NCI-H1930 (cell line): ENCODE data around the gene CUL1.
A peak's percentile ranks its signal among the peaks of the same experiment; 100 is the strongest.
"Not testable (repeated sequence)": the region's sequence is repeated elsewhere in the genome, so short reads cannot be mapped to it uniquely, and the experiment has no call there.

Source experiments
- DNase-seq, 2 experiments: peaks; one replicate each; lab custom pipeline; 2025; lab: John Stamatoyannopoulos, UW

CUL1 gene

DNA sequence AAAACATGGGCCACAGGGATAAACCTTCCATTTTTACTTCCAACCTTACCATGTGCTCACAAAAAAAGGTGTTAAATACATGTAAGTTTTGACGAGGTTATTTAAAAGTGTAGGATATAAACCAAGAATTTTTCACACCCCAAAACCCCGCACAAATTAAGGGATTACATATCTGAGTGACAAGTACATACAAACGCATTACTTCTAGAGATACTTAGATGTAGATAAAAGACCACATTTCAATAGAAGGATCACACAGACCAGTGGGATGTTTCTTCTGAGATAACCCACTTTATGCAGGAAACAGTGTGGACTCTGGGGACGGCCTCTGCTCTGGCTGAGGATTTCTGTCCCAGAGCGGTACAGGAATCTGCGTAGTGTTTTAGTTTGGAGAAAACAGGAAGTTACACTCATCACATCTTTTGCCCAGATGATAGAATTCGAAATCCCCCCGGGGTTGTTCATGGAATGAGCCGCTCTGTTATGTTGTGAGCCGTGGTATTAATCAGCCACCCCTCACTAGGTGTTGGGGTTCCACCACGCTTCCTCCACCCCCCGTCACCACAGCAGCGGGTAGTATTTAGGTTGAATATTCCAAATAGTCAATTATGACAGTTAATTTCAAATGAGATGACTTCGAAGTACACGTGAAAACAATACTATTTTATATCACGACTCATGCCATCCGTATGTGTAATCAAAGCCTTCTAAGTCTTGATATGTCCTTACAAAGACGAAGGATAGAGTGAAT is 1.3 kb upstream of the CUL1 start:
- no peak for DNase-seq

DNA sequence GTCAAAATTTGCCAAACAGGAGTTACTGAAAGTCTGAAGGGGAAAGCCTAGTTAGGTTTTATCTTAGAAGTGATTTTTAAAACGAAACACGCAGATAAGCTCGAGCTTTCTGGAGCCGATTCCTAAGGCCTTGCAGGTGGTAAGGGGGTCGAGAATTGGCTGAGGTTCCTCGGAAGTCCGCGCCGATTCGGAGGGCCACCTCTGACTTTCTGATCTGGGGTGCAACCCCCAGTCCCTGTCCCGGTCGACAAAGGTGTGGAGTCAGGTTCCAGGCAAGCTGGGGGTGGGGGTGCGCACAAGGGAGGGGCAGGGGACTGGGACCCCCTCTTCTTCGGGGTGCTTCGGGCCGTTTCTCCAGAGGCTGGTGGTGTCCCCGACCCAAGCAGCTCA is 701 bp upstream of the CUL1 start:
- no peak for DNase-seq

DNA sequence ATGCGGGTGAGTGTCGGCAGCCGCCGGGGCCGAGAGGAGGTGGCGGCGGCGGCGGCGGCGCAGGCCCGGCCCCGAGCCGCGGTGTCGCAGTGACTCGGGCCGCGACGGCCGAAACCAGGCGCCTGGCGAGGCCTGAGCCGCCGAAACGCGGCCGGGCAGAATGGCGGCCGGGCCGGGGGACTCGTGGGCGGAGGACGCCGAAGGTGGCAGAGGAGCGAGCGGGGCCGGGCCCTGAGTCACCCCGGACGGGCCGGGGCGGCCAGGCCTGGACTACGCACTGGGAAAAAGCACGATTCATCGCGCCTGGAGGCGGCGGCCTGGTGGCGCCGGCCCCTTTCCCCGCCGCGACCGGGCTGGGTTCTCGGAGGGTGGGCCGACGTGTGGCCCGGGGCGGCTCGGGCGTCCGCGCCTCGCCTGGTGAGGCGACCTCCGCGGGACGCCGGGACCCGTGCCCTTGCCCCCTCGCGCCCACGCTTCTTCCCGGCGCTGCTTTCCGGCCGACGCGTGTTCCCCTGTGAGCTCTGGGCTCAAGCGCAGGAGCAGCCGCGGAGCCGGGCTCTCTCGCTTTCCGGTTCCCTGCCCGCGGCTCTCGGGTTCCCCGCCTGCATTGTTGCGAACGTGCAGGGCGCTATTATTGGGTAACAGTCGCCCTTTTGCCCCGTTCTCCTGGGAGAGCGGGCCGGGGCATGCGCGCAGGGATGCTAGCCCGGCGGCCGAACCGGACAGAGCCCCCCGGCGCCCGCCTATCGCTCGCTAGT is 500 bp downstream of the CUL1 start:
- peak; percentile 36 for DNase-seq

DNA sequence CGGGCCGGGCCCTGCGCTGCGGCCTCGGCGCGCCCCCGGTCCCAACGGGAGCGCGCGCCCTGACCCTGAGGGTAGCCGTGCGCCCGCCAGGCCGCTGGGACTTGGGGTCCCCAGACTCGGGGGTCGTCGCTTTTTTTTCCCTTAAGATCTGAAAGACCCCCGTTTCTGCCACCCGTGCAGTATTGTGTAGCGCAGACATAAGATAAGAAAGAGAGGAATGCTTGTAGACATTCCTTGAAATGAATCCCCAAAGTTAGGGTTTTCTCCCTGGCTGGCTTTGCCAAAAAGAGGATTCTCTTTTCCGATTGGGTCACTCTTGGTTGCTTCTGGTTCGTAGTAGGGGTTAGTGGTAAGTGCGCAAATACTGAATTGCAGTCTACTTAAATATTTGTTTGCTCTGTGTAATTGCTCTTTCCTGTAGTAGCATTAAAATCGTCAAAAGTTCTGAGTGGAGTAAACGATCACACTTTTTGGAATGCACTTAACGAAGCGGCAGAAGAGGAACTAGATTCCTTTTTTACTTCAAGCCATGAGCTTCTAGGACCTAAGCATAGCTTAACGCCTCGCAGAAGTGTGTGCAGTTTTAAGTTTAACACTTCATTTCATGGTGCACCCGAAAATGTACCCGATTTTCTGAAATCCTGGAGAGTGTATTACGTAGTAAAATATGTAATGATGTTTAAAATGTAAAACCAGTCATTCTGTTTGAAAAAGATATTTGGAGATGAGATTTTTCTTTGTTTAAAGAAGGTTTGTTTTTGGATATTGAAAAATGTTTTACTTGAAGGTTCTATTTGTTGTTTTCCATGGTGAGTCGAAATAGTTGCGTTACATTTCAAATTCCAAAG is 1.3 kb downstream of the CUL1 start:
- DNase-seq: no peak

DNA sequence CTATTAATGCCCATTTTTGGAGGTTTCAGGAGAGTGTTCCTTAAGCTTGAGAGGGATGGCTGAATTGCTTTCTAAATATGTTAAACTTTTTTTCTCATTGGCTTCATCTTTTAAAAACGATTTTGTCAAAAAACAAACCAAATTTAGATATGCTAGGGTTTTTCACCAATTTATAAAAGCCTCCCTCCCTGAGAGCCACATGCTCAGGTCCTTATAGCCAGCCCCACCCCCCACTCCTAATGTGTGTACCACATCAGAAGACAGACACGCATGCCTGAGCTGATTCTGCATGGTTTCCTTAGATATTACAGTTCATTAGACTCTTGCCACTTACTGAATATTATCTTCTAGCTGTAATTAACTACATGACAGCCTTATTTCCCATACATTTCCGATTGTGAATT is 2.0 kb downstream of the CUL1 start:
- DNase-seq: no peak

DNA sequence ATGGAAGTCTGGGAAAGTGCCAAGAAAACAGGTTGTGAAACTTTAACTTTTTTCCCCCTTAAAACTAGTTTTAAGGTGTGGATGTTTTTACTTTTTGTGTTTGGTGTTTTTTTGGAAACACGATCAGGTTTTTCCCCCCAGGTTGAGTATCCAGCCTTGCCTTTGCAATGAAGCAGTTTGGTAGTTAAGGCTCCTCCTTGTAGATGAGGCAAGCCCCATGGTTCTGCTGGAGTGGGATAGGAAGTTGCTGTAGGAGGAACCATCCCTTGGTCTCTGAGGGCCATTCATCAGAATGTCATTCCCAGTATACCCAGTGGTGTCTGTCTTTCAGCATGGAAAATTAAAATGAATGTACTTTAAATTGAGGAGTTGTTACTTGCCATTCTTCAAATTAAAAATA is 2.7 kb downstream of the CUL1 start:
- no peak for DNase-seq

DNA sequence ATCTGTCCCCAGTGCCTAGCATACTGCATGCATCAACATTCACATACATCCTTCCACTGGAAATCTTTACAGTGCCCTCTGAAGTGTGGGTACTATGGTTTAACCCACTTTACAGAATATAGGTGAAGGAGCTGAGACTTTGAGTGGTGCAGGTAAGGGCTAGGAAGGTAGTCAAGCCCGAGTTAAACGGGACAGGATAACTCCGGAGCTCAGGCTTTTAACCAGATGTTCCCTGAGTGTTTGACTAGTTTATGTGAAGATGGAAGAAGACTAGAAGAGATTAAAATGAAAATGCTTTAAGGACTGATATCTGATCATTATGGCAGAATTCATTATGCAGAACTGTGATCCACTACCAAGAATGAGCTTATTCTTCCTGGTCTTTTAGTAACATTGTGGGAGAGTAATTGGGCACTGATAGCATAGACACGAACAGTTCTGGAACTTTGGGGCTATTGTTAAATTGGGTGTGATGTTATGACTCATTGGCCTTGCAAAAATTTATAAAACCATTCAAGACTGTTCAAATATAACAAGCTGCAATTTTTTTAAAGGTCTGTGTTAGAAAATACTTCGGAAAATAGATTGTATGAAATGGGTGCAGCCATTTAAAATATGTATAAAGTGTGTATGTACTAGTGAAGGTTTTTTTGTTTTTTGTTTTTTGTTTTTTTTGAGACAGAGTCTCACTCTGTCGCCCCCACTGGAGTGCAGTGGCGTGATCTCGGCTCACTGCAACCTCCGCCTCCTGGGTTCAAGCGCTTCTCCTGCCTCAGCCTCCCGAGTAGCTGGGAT is 4.4 kb downstream of the CUL1 start:
- DNase-seq: no peak

DNA sequence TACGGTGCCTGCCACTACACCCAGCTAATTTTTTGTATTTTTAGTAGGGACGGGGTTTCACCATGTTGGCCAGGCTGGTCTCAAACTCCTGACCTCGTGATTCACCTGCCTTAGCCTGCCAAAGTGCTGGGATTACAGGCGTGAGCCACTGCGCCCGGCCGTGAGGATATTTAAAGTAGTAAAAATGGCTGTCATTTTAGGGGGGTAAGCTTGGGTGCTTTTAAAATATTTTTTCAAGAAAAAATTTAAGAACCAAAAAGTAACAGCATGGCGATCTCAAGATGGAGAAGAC is 4.9 kb downstream of the CUL1 start:
- DNase-seq: not testable (repeated sequence)

DNA sequence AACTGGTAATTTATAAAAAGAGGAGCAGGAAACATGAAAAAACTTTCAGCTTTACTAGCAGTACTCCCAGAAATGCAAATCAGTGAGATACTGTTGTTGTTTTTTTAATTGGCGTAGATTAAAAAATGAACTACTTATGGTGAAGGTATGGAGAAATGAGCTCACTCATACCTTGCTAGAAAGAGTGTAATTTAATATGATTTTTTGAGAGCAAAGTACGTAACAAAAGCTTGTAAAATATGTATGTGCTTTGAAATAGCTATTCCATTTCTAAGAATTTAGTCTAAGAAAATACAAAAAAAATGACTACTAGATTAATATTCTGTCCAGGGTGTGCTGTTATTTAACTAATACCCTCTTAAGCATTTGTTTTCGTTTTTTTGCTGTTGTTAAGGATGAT is 5.5 kb downstream of the CUL1 start:
- DNase-seq: no peak

DNA sequence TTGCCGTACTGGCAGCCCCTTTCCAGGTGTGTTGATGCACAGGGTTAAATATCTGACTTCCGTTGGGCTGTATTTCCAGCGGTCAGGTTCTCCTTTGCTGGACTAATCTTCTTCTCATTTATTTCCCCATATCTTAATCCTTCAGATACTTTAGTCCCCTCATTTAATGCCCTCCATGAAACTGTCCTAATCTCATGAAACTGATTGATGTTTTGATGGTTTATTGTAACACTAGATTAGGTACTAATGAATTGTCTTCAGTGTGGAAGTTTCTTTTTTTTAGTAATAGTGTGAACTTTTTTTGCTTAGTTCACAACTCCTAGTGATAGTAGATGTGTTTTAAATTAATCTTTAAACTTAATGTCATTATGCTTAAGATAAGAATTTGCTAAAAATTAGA is 6.3 kb downstream of the CUL1 start:
- DNase-seq: no peak

DNA sequence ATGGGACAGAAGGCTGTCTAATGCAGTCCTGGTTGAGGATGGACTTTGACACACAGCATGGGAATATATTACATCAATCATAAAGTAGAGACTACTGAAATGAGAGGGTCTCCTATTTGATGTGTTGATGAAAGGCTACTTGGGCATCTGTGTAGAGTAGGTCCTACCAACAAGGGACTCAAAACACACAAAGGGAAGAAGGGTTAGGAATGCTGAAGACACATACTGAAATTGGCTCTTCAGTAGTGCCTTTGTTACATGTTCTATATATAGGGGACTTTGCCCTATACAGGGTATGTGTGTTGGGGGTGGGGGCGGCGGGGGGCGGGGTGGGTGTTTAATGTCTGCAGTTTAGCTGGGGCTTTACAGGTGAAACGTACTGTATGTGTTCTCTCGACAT is 7.7 kb downstream of the CUL1 start:
- DNase-seq: no peak

DNA sequence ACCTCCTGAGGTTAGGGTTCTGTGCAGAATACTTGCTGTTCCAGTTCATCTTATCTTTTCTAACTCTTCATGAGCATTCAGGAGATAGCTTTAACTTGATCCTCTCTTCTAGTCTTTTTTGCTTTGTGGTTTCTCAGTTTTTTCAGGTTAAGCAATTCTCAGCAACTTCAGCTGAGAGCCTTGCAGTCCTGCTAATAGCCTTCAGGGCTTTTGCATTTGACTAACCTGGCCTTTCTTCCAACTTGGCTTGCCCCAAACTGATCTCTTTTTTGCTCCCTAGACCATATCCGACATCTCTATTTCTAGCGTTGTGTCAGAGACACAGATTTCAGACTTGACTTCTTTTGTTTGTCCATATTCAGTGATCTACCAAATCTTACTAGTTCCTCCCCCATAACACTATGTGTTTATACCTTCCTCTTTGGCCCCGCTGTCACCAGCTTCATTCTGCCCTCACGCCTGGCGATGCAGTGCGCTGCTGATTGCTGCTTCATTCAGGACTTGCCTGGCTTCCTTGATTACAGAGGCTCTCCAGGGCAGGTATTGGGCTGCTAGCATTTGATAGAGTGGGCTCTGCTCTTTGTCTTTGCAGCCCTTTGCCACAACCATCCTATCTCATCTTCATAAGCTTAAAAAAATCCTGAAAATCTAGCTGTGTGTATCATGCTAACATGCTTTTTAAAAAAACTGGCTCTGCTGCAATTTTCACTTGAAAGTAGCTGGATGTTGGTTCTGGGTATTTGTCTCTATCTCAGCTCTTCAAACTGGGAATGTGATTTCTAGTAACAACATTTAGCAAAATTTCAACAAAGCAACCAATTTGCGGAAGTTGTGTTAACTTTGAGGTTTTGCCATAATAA is 9.6 kb downstream of the CUL1 start:
- no peak for DNase-seq

DNA sequence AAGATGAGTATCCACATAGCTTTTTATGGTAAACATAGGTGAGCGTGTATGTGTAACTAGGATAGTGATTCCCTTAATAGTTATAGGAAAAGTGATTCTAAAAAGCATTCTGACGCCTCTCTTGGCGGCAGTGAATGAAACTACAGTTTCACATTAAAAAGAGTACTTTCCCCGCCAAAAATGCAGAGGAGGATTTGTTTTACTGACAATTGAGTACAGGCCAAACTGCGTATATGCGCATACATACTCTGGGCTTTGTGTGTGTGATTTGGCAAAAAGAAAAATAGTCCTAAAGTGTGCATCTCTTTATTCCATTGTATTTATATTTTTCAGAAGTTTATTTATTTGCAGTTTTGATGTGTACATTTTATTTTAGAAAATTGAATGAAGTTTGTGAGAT is 10.3 kb downstream of the CUL1 start:
- DNase-seq: no peak

DNA sequence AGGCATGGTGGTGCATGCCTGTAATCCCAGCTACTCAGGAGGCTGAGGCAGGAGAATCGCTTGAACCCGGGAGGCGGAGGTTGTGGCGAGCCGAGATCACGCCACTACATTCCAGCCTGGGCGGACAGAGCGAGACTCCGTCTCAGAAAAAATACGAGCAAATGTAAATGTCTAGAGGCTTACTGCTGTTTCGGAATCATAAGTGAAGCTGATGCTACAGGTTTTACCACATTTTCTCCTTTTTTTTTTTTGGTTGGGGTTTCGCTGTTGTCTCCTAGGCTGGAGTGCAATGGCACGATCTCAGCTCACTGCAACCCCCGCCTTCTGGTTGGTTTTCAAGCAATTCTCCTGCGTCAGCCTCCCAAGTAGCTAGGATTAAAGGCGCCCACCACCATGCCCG is 11.7 kb downstream of the CUL1 start:
- DNase-seq: not testable (repeated sequence)

DNA sequence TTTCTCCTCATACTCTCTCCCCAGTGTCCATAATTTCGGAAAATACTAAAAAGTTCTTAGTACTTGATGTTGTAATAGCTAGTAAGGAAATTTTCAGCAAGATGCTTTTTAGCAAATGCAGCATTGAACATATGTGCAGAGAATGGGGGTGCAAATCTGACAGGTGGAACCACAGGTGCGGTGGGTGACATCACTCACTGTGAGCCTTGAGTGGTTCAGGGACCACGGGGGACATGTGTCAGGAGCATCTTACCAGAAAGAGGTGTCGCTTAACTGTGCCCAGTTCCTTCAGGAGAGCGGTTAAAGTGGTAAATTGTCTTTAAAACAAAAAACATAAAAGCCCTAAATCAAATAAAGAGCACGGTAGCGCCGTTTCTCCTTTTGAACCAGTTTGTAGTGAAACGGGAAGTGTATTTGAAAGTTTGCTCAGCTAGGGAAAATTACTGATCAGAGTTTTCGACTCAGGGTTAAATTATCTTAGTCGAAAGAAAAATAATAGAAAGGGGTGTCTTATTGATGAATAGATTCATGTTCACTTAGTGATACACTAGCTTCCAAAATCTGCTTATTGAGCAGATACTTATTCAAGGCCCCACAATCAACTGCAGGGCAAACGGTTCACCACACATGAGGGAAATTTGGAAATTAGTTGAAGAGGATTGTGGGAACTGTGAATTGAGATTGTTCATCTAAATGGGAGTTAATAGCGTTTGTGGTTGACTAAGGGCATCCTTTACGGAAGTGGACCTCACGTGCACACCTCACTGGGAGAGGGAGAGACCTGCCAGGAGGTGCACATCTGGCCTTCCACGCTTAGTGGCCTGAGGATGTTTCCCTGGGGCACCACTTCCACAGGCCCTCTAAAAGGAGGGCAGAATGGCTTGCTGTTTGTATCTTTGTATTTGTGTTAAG is 12.7 kb downstream of the CUL1 start:
- DNase-seq: no peak

DNA sequence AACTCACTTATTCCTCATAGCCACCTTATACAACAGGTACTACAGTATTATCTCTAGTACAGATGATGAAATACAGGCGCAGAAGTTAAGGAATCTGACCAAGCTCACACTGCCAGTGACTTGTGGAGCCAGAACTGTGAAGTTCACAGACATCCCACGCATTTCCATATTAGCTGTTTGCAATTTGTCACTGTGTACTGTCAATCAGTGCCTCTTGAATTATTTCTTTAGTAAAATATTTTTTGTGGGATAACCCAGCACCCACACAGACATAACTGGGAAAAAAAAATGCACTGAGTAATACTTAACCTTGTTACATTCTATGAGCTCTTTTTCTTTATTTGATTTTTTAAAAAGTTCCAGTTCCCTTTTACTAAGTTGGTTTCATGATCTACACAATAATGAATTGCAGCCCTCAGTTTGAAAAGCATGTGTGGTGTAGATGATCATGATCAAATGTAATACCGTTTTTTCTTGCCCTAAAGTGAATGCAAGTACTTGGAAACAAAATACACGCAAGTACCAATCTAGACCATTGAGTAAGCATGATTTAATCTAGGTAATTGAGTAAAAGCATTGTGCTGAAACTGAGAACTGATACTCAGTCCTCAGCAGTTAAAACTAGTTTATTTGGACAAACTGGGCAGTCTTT is 14.1 kb downstream of the CUL1 start:
- no peak for DNase-seq

DNA sequence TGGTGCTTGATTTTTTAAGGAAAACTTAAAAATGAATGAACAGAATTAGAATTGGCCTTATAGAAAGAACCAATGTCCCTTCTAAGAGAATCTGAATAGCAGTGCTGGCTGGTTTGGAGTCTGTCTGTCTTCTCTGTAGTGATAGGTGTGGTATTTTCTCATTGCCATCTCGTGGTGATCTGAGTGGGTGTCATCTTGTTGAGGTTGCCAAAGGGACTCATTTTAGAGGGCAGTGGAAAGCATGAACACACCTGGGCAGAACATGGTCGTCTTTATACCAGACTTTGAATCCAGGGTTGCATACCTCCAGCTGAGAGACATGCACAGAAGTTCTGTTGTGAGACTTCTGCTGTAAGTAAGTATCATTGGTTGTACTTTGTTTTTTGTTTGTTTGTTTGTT is 15.8 kb downstream of the CUL1 start:
- DNase-seq: no peak

DNA sequence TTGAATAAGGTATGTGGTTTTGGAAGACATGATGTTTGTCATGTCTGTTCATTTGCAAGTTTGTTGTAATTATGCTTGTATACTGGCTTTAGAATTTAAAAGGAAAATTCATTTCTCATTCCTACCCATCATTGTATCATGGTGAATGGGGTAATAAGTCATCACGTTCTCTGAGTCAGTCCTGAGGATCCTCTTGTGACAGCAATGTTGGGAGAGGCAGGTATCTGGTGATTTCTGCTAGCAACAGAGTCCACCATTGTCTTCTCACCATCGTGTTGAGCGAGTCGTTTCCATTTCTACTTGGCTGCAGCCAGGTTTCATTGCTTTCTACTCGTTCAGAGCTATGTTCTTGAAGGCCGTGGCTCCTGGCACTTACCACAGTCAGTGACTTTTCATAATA is 16.3 kb downstream of the CUL1 start:
- no peak for DNase-seq

DNA sequence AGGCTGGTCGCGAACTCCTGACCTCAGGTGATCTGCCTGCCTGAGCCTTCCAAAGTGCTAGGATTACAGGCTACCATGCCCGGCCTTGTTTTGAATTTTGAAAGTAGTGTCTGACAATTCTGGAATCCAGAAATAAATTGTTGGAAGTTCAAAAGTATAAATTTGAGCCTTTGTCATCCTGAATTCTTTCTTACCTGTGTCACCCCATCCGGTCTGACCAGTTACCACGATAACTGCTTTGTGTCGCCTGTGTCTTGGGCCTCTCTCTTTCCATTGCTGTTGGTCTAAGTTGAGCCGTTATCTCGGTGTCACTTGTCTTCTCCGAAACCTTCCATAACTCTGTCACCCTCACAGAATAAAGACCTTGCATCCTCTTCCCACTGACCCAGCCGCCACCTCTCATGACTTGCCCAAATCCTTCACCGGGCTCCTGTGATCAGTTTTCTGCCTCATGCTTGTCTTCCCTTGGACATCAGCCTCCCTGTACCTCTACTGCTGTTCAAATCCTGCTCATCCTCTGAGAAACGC is 18.6 kb downstream of the CUL1 start:
- no peak for DNase-seq
